Activated CD8-positive, alpha-beta T cell treated with anti-CD3 and anti-CD28 coated beads for 36 hours (primary cell): ENCODE data around the gene TMA7. TPM values are rescaled to one million over a fixed set of nuclear protein-coding genes. Genes with fewer than 3 reads are reported as not detected.

Experiments
- ATAC-seq: fragments of 200-7000 bp; cut with Tn5 transposase; one replicate; pipeline ENCODE4 v1.10.0; 2021; ENCODE audit warnings: mild to moderate bottlenecking, moderate library complexity
- CTCF ChIA-PET: fragments of 350-600 bp; sonication (Branson Sonifier 250); formaldehyde crosslinking; loops from one replicate; lab custom pipeline; 2021; ENCODE audit warnings: antibody characterized with exemption; lab: Charles Lee
- POLR2A ChIA-PET: fragments of 350-600 bp; sonication (Branson Sonifier 250); formaldehyde crosslinking; loops from one replicate; lab custom pipeline; 2021; ENCODE audit warnings: antibody characterized with exemption; lab: Charles Lee
- DNase-seq: peaks from one replicate; pipeline ENCODE4 v3.0.0-alpha.2; 2020
- H3K27ac Mint-ChIP-seq: one replicate; pipeline ENCODE4 v1.8.0; 2021; ENCODE audit warnings: mild to moderate bottlenecking, mixed read lengths
- H3K27me3 Mint-ChIP-seq: one replicate; pipeline ENCODE4 v1.8.0; 2021; ENCODE audit warnings: mixed read lengths
- H3K36me3 Mint-ChIP-seq: one replicate; pipeline ENCODE4 v1.8.0; 2021; ENCODE audit warnings: low read depth, mixed read lengths
- H3K4me1 Mint-ChIP-seq: one replicate; pipeline ENCODE4 v1.8.0; 2021; ENCODE audit warnings: low read depth, mixed read lengths
- H3K4me3 Mint-ChIP-seq: one replicate; pipeline ENCODE4 v1.8.0; 2021; ENCODE audit warnings: mild to moderate bottlenecking, moderate library complexity, mixed read lengths
- H3K9me3 Mint-ChIP-seq: one replicate; pipeline ENCODE4 v1.8.0; 2021; ENCODE audit warnings: mixed read lengths
- intact Hi-C: fragments of 100-400 bp; cut with micrococcal nuclease; formaldehyde crosslinking; loops from one replicate; pipeline ENCODE4 v1.10.0; 2022
- total RNA-seq, 2 experiments: library from RNA; stranded (reverse); gene quantifications; one replicate each; pipeline ENCODE4 v1.2.3, GENCODE V29; 2021
- TF ChIP-seq, protein P1 (sequence below): fragments of 200-600 bp; IDR thresholded peaks from one replicate; pipeline ENCODE4 v1.8.0; 2022; ENCODE audit warnings: antibody characterized with exemption, mild to moderate bottlenecking

Gene TMA7
- total RNA-seq, 2 experiments from 2014 or later, result 312 to 334 TPM

- Mint-ChIP-seq H3K27me3 (peaks cover 6% of the 10 kb centered on the region), H3K4me3 (peak overlapping the region; percentile 25), H3K36me3 (peaks cover 10% of the 10 kb centered on the region), H3K4me1 (peaks cover 4% of the 10 kb centered on the region), H3K9me3 (no peaks in the 10 kb centered on the region), H3K27ac (no peak overlapping the region)
- intact Hi-C loops, result no loop called here
- TF ChIP-seq, protein P1, sequence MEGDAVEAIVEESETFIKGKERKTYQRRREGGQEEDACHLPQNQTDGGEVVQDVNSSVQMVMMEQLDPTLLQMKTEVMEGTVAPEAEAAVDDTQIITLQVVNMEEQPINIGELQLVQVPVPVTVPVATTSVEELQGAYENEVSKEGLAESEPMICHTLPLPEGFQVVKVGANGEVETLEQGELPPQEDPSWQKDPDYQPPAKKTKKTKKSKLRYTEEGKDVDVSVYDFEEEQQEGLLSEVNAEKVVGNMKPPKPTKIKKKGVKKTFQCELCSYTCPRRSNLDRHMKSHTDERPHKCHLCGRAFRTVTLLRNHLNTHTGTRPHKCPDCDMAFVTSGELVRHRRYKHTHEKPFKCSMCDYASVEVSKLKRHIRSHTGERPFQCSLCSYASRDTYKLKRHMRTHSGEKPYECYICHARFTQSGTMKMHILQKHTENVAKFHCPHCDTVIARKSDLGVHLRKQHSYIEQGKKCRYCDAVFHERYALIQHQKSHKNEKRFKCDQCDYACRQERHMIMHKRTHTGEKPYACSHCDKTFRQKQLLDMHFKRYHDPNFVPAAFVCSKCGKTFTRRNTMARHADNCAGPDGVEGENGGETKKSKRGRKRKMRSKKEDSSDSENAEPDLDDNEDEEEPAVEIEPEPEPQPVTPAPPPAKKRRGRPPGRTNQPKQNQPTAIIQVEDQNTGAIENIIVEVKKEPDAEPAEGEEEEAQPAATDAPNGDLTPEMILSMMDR, result no peak
- no peak for DNase-seq
- POLR2A ChIA-PET, result no interaction called here
- ATAC-seq, result no peak
- CTCF ChIA-PET, result interaction anchor here (1.0 to 2.9 kb wide), 2 partner anchors 8 to 18 kb away, joined by 3 to 17 read pairs; partner anchors contain the start of gene ATRIP
These were observed 12.5 kb upstream of the TMA7 start for GRCh38 chr3:48427630-48427962.

DNA sequence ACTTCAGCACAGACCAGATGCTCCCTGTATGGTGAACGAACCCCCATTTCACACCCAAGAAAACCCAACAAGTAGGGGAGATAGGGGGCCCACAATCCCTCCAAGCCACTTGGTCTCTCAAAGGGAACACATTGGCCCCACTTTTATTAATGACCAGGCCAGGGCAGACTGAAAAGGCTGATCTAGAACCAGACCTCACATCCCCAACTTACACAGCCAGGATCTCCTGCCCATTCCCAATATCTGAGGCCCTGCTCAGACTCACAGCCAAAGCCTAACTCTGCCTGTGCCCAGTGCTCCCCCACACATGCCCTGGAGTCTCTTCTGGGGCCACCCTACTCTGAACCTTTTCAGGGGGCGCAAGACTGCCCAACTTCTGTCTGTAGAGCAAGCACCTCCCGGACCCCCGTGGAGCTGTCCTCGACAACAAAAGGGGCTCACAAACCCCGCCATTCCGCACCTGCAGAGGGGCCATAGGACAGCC lies 11.9 kb upstream of the TMA7 start:
- intact Hi-C loops, result no loop called here
- Mint-ChIP-seq H3K27ac (no peak overlapping the region), H3K36me3 (peaks cover 10% of the 10 kb centered on the region), H3K4me1 (peaks cover 4% of the 10 kb centered on the region), H3K27me3 (peaks cover 6% of the 10 kb centered on the region), H3K9me3 (no peaks in the 10 kb centered on the region), H3K4me3 (peak overlapping the region; percentile 25)
- TF ChIP-seq, protein P1, result no peak
- no peak for ATAC-seq
- DNase-seq, result no peak
- POLR2A ChIA-PET, result interaction anchor here (2.4 kb wide), 1 partner anchor 11 kb away, joined by 8 read pairs; the partner anchor contains the start of genes CCDC51 and TMA7
- CTCF ChIA-PET, result interaction anchor here (1.0 to 2.9 kb wide), 2 partner anchors 8 to 18 kb away, joined by 3 to 17 read pairs; partner anchors contain the start of gene ATRIP

GRCh38 chr3:48428572-48429316 lies 11.3 kb upstream of the TMA7 start:
- Mint-ChIP-seq H3K27me3 (peaks cover 6% of the 10 kb centered on the region), H3K9me3 (no peaks in the 10 kb centered on the region), H3K36me3 (peaks cover 10% of the 10 kb centered on the region), H3K4me3 (peak overlapping the region; percentile 25), H3K27ac (no peak overlapping the region), H3K4me1 (peaks cover 4% of the 10 kb centered on the region)
- POLR2A ChIA-PET, result interaction anchor here (2.4 kb wide), 1 partner anchor 11 kb away, joined by 8 read pairs; the partner anchor contains the start of genes CCDC51 and TMA7
- DNase-seq, result no peak
- ATAC-seq, result peak; percentile 49
- CTCF ChIA-PET, result no interaction called here
- TF ChIP-seq, protein P1, result no peak
- intact Hi-C loops, result no loop called here

GRCh38 chr3:48429317-48429959 lies 10.6 kb upstream of the TMA7 start:
- peak; percentile 76 for ATAC-seq
- H3K4me3 Mint-ChIP-seq, result peak overlapping the region; percentile 72
- ChIA-PET CTCF (no interaction called here), POLR2A (interaction anchor here (0.6 to 2.4 kb wide), 4 partner anchors 10 to 41 kb away, joined by 3 to 8 read pairs (median 4); partner anchors contain the start of genes CCDC51 and TMA7)
- intact Hi-C loops, result no loop called here
- peaks cover 7% of the 10 kb centered on the region for H3K4me1 Mint-ChIP-seq
- peak; percentile 45 for DNase-seq
- peaks cover 12% of the 10 kb centered on the region for H3K36me3 Mint-ChIP-seq
- H3K27ac Mint-ChIP-seq, result no peak overlapping the region
- H3K9me3 Mint-ChIP-seq, result no peaks in the 10 kb centered on the region
- peaks cover 6% of the 10 kb centered on the region for H3K27me3 Mint-ChIP-seq
- TF ChIP-seq, protein P1, result no peak
